ENCODE measurements around the gene CXCL6. TPM values are rescaled to one million over a fixed set of nuclear protein-coding genes. Genes with fewer than 3 reads are reported as not detected.

Gene CXCL6
- total RNA-seq, 1 donor from 2014 or later = 16.7 TPM

DNA sequence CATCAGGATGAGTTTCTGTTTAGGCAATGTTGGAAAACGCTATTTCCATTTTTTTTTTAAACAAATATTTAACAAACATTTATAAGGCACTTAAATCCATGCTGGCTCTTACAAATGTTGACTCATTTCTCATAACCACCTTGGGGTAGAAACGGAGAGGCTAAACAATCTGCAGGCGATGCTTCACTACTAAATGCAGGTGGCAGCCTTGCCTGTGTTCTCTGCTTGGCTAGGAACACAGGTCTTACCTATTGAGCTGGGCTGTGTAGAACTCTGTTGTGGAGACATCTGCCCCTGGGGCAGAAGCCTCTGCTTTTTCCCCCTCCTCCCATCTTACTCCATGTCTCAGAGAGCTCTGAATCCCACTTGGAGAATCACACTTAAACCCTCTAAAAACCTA lies 31.3 kb downstream of the CXCL6 start:
- peaks cover 9% of the 10 kb centered on the region for H3K27me3 ChIP-seq (ENCODE audit: insufficient read depth, low read length)
- TF ChIP-seq CTCF (IDR thresholded peaks at IDR 0.05; ENCODE audit: insufficient read depth, low read depth, low read length) = no peak
- TF ChIP-seq EZH2 (IDR thresholded peaks at IDR 0.05; ENCODE audit: insufficient read depth, low read length) = no peak
- peaks cover 2% of the 10 kb centered on the region for H3K9me3 Mint-ChIP-seq (ENCODE audit: unreplicated experiment)
- no peaks in the 10 kb centered on the region for H3K9me3 ChIP-seq (ENCODE audit: insufficient read depth, low read depth, low read length)
- H3K9ac ChIP-seq (ENCODE audit: low read length) = no peak overlapping the region
- H3K27me3 Mint-ChIP-seq (ENCODE audit: low read depth, unreplicated experiment) = no peaks in the 10 kb centered on the region
- no peaks in the 10 kb centered on the region for H3K36me3 Mint-ChIP-seq (ENCODE audit: low read depth, unreplicated experiment)
- no peaks in the 10 kb centered on the region for H4K20me1 ChIP-seq (ENCODE audit: insufficient read depth, low read length)
- H3K27ac ChIP-seq (ENCODE audit: low read depth, low read length) = no peak overlapping the region
- no peaks in the 10 kb centered on the region for H3K79me2 ChIP-seq (ENCODE audit: insufficient read depth, low read length)
- H3K4me1 ChIP-seq (ENCODE audit: insufficient read depth, low read length) = no peaks in the 10 kb centered on the region
- peaks cover 18% of the 10 kb centered on the region for H3K4me1 Mint-ChIP-seq (ENCODE audit: low read depth, unreplicated experiment)
- no peak overlapping the region for H2AFZ ChIP-seq (ENCODE audit: low read depth, low read length)
- no peak overlapping the region for H3K27ac Mint-ChIP-seq (ENCODE audit: unreplicated experiment)
- no peak for FAIRE-seq
- no peak overlapping the region for H3K4me3 ChIP-seq (ENCODE audit: insufficient read depth, low read depth, low read length)
- no peaks in the 10 kb centered on the region for H3K36me3 ChIP-seq (ENCODE audit: insufficient read depth, low read length)
- H3K4me2 ChIP-seq (ENCODE audit: low read length) = no peak overlapping the region
- DNase-seq (ENCODE audit: low read depth) = no peak
- H3K4me3 Mint-ChIP-seq (ENCODE audit: unreplicated experiment) = no peak overlapping the region

DNA sequence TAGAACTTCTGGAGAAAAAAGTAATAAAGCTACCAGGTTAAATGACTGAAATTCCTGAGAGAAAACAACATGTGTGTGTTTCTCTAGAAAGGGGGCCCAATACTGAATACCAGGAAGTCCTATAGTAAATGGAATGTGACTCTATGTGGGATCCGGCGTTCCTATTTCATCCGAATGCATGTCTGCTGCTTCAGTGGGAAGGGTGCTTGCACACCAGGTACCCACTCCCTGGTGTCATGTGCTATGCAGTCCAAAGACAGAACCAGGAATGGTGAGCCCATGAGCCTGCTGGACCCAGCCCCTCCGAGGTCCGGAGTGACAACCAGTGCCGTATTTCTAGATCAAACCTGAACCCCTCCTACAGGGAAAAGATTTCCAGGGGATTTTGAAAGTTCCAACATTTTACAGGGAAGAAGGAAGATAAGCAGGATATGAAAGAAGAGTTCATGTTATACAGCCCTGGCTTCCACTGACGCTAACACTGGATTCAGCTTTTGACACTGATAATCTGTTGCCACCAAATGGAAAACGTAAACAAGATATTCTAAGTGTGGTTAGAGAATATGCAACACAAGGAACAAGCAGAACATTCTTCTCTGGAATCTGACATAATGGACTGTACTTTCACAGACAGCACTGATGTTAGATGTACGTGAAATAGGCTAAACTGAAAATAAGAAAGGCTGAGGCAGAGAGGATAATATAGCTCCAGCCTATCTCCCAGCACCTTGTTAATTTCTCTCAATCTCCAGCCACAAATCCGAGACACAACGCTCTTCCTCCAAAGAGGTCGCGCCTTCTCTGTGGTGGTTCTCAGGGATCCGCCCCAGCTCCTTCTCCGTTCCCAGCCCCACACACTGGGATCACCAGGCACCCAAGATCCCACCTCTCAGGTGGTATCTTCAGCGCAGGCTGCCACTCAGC lies 32.0 kb downstream of the CXCL6 start:
- peak overlapping the region; percentile 57 for H3K9ac ChIP-seq (ENCODE audit: low read length)
- Mint-ChIP-seq H3K9me3 (ENCODE audit: unreplicated experiment) (peaks cover 3% of the 10 kb centered on the region), H3K4me3 (ENCODE audit: unreplicated experiment) (peak overlapping the region; percentile 86), H3K36me3 (ENCODE audit: low read depth, unreplicated experiment) (no peaks in the 10 kb centered on the region), H3K27me3 (ENCODE audit: low read depth, unreplicated experiment) (no peaks in the 10 kb centered on the region), H3K4me1 (ENCODE audit: low read depth, unreplicated experiment) (peaks cover 18% of the 10 kb centered on the region), H3K27ac (ENCODE audit: unreplicated experiment) (peak overlapping the region; percentile 59)
- H3K9me3 ChIP-seq (ENCODE audit: insufficient read depth, low read depth, low read length) = no peaks in the 10 kb centered on the region
- no peak for DNase-seq (ENCODE audit: low read depth)
- H3K27me3 ChIP-seq (ENCODE audit: insufficient read depth, low read length) = peaks cover 9% of the 10 kb centered on the region
- H4K20me1 ChIP-seq (ENCODE audit: insufficient read depth, low read length) = no peaks in the 10 kb centered on the region
- H3K4me1 ChIP-seq (ENCODE audit: insufficient read depth, low read length) = no peaks in the 10 kb centered on the region
- no peak overlapping the region for H3K27ac ChIP-seq (ENCODE audit: low read depth, low read length)
- TF ChIP-seq EZH2 (IDR thresholded peaks at IDR 0.05; ENCODE audit: insufficient read depth, low read length) (no peak), CTCF (IDR thresholded peaks at IDR 0.05; ENCODE audit: insufficient read depth, low read depth, low read length) (no peak)
- peak overlapping the region; percentile 85 for H2AFZ ChIP-seq (ENCODE audit: low read depth, low read length)
- no peak for FAIRE-seq
- H3K4me2 ChIP-seq (ENCODE audit: low read length) = peak overlapping the region; percentile 96
- no peaks in the 10 kb centered on the region for H3K79me2 ChIP-seq (ENCODE audit: insufficient read depth, low read length)
- H3K36me3 ChIP-seq (ENCODE audit: insufficient read depth, low read length) = no peaks in the 10 kb centered on the region
- H3K4me3 ChIP-seq (ENCODE audit: insufficient read depth, low read depth, low read length) = peak overlapping the region; percentile 56

Data from astrocyte (in vitro differentiated cells and primary cell).